Large intestine (tissue), 3 donors: ENCODE data around the gene BAG5. TPM values are rescaled to one million over a fixed set of nuclear protein-coding genes. Genes with fewer than 3 reads are reported as not detected.
A peak's percentile ranks its signal among the peaks of the same experiment; 100 is the strongest.

Source experiments
- DNase-seq, 2 donors: peaks; one replicate each; pipeline versions ENCODE4 v3.0.0 to v3.0.0-alpha.2; 2013
- H3K27ac ChIP-seq: one replicate; pipeline ENCODE4 v1.5.1; 2013; ENCODE audit warnings: low read length
- H3K27me3 ChIP-seq: 2 replicates; pipeline ENCODE4 v1.6.1; 2013; ENCODE audit warnings: low read length; ENCODE audit not compliant: control insufficient read depth, insufficient read depth
- H3K36me3 ChIP-seq: 2 replicates; pipeline ENCODE4 v1.6.1; 2013; ENCODE audit warnings: low read length; ENCODE audit not compliant: control insufficient read depth, insufficient read depth
- H3K4me1 ChIP-seq: one replicate; pipeline ENCODE4 v1.6.1; 2013; ENCODE audit warnings: low read length; ENCODE audit not compliant: control insufficient read depth, insufficient read depth
- H3K4me3 ChIP-seq: one replicate; pipeline ENCODE4 v1.5.1; 2013; ENCODE audit warnings: low read length
- H3K9me3 ChIP-seq: one replicate; pipeline ENCODE4 v1.6.1; 2013; ENCODE audit warnings: mild to moderate bottlenecking, low read depth, low read length, moderate library complexity; ENCODE audit not compliant: control insufficient read depth
- WGBS: methylation state at CpG from one replicate; pipeline ENCODE4 v1.1.5; 2013; ENCODE audit warnings: low lambda C conversion rate; ENCODE audit not compliant: insufficient coverage; 5-methylcytosine and 5-hydroxymethylcytosine counted together
- polyA plus RNA-seq: library from polyadenylated mRNA; unstranded; fragments of 120-200 nt; gene quantifications from one replicate; pipeline ENCODE4 v1.2.1, GENCODE V29; 2013

The BAG5 gene
- polyA plus RNA-seq, 1 donor: 22.5 TPM

DNA sequence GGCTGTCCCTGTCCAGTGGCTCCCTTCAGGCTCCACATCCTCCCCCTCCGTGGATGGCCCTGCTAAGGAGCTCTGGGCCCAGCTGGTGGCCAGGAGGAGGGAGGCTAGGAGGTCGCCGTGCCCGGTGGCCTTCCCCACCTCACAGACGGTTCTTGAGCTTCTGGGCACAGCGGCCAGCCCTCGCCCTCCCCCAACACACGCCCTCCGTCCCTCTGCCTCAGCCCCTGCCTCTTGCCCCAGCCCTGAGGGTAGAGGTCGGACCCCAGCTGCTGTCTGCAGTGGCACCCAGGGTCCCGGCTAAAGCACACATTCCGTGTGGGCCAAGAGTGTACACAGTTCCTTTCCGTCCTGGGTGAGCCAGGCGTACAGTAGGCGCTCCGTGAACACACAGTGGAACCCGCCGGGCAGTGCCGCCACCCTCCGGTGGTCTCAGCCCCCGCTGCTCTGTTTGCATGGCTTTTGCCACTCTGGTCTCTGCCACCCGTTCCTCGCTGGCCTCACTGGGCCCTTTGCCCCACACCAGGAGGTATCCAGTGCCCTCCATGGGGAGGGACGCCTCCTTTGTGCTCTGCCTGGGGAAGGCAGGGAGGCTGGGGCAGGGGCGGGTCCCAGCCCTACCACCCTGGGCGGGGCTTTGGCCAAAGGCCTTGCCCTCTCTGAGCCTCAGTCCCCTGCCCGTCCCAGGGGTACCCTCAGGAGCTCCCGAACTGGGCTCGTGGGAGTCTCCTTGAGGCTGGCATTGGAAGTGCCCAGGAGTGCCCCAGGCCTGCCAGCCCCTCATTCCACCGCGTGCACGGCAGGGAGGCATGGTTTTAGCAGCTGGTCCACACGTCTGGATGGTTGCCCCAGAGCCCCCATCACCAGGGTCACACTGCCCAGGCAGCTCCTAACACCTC is 20.5 kb downstream of the BAG5 start:
- Histone ChIP-seq H3K27ac (no peak overlapping the region), H3K4me1 (peaks cover 45% of the 10 kb centered on the region), H3K4me3 (no peak overlapping the region), H3K36me3 (no peaks in the 10 kb centered on the region), H3K9me3 (no peaks in the 10 kb centered on the region), H3K27me3 (no peaks in the 10 kb centered on the region)
- no CpG with 5 or more reads among the region's 33 CpGs for WGBS
- DNase-seq: no peak

DNA sequence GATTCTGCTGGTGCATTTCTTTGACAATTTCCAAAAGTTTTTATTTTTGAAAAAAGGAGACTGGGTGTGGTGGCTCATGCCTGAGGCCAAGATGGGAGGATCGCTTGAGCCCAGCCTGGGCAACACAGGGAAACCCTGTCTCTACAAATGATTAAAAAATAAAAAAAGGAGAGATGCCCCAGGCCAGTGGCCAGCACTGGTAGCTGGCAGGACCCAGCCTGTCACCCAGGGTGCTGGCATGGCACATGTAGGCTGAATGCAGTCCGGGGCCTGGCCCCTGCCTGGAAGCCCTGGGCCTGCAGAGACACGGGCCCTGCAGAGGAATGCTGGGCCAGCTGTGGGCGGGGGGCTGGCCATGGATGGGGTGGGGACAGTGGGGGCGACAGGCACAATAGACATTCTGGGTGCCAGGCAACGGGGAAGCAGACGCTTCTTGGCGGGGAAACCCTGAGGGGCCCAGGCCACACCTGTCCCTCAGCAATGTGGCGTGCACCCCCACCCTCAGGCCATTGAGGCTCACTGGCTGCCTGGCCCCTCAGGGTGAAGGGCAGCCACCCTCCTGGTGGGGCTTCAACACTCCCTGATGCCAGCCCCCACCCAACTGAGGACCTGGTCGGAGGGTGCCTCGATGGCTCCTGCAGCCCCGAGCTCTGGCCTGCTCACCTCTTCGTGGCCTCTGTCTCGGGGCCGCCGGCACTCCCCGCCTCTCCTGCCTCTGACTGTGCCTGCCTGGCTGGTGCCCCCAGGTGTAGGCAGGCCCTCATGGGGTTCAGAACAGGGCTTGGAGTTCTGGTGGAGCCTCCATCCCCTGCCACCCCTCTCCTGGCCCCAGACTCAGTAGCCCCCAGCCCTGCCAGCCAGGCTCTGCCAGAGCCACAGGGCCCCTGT is 21.4 kb downstream of the BAG5 start:
- peaks cover 45% of the 10 kb centered on the region for H3K4me1 ChIP-seq
- WGBS: no CpG with 5 or more reads among the region's 17 CpGs

GRCh38 chr14:103539056-103539825 is 23.2 kb downstream of the BAG5 start:
- DNase-seq: no peak
- H3K9me3 ChIP-seq: no peaks in the 10 kb centered on the region
- WGBS: no CpG with 5 or more reads among the region's 28 CpGs
- no peak overlapping the region for H3K4me3 ChIP-seq
- no peak overlapping the region for H3K27ac ChIP-seq
- peaks cover 39% of the 10 kb centered on the region for H3K4me1 ChIP-seq
- no peaks in the 10 kb centered on the region for H3K27me3 ChIP-seq
- H3K36me3 ChIP-seq: peaks cover 16% of the 10 kb centered on the region

More for the DNA sequence above, 21.4 kb downstream of the BAG5 start:
- peaks cover 2% of the 10 kb centered on the region for H3K36me3 ChIP-seq
- DNase-seq: no peak
- no peak overlapping the region for H3K27ac ChIP-seq
- no peaks in the 10 kb centered on the region for H3K9me3 ChIP-seq
- no peaks in the 10 kb centered on the region for H3K27me3 ChIP-seq
- H3K4me3 ChIP-seq: no peak overlapping the region

DNA sequence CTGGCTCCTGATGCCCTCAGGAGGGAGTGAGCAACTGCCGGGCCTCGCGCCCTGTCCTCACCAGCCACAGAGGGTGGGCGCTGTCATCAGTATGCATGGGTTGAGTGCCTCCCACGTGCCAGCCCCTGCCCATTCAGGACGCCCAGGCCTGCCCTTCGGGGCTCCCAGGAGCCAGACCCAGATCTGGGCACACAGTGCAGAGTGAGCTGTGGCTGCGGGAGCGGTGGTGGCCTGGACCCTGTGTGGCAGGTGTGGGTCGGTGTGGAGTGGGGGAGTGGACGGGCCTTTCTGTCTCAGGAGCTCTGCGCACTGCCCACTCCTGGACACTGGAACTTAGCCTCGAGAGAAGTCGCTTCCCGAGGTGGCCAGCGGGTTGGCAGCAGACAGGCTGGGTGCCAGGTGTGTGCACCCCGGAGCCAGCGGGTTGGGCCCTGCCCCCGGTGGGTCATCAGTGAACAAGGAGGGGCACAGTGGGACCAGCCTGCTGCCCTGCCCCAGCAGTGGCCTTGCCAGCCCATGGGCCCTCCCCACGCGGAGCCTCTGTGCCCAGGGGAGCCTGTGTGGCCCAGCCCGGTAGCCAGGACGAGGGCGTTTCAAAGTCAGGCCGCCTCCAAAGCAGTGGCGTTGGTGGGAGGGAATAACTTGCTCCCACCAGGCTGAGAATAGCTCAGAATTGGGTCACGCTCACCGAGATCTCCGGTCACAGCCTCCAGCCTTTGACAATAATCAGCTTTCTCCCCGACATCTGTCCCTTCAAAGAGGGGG is 24.0 kb downstream of the BAG5 start:
- H3K9me3 ChIP-seq: peaks cover 3% of the 10 kb centered on the region
- peaks cover 16% of the 10 kb centered on the region for H3K36me3 ChIP-seq
- no peak overlapping the region for H3K4me3 ChIP-seq
- no CpG with 5 or more reads among the region's 30 CpGs for WGBS
- H3K27ac ChIP-seq: no peak overlapping the region
- H3K4me1 ChIP-seq: peaks cover 39% of the 10 kb centered on the region
- no peak for DNase-seq
- no peaks in the 10 kb centered on the region for H3K27me3 ChIP-seq

GRCh38 chr14:103537175-103537990 is 25.1 kb downstream of the BAG5 start:
- peaks cover 38% of the 10 kb centered on the region for H3K4me1 ChIP-seq
- peaks cover 24% of the 10 kb centered on the region for H3K36me3 ChIP-seq

DNA sequence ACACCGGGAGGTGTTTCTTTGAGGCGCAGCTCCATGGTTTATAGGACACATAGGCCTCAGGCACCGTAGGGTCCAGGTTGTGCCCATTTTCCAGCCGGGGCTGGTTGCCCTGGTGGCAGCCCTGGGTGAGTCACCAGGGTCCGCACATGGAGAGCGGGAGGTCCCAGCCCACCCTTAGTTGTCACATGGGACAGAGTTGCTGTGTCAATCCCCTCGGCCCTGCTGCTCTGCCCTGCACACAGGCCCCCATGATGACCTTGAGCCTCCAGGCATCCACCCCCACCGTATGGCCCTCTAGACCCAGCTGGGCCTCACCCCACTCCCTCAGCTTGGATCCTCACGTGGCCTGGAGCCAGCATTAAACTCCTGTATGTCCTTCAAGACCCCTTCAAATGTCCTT is 25.8 kb downstream of the BAG5 start:
- Histone ChIP-seq H3K4me1 (peaks cover 34% of the 10 kb centered on the region), H3K9me3 (peaks cover 3% of the 10 kb centered on the region), H3K36me3 (peaks cover 25% of the 10 kb centered on the region), H3K4me3 (no peak overlapping the region), H3K27ac (no peak overlapping the region), H3K27me3 (no peaks in the 10 kb centered on the region)
- WGBS: no CpG with 5 or more reads among the region's 9 CpGs
- DNase-seq: no peak

More at GRCh38 chr14:103537175-103537990, 25.1 kb downstream of the BAG5 start:
- DNase-seq: no peak
- no peak overlapping the region for H3K4me3 ChIP-seq
- peaks cover 3% of the 10 kb centered on the region for H3K9me3 ChIP-seq
- H3K27ac ChIP-seq: no peak overlapping the region
- no peaks in the 10 kb centered on the region for H3K27me3 ChIP-seq
- WGBS: no CpG with 5 or more reads among the region's 18 CpGs

DNA sequence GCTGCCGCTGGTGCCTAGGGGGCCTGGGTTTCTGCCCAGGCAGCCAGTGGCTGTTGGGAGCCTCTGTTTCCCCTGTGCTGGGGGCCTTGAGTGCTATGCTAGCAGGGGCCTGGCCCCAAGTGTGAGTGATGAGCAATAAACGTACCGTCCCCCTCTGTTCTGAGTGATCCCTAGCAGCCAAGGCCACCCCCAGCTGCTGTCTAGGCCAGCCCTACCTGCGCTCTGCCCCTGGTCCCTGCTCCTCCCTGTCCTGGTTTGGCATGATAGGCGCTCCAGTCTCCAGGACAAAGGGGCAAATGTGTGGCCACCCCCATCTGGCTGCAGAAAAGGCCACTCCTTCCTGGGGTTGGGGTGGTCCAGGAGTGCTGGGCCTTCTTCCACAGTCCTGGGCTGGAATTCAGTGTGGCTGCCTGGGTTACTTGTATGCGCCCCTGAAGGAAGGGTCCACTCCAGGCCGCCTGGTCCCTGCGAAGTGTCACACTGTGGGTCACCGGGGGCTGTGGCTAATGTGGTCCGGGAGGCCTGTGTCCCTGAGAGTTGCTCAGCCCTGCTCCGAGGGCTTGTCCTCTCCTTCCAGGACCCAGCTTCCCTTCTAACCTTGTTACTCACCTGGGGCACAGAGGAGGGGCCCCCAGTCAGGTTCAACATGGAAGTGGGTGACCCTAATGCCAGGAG is 26.4 kb downstream of the BAG5 start:
- no peak overlapping the region for H3K4me3 ChIP-seq
- no CpG with 5 or more reads among the region's 11 CpGs for WGBS
- peaks cover 3% of the 10 kb centered on the region for H3K9me3 ChIP-seq
- H3K27ac ChIP-seq: no peak overlapping the region
- H3K36me3 ChIP-seq: peaks cover 30% of the 10 kb centered on the region
- DNase-seq: no peak
- peaks cover 30% of the 10 kb centered on the region for H3K4me1 ChIP-seq
- H3K27me3 ChIP-seq: no peaks in the 10 kb centered on the region

GRCh38 chr14:103535081-103535890 is 27.2 kb downstream of the BAG5 start:
- WGBS: no CpG with 5 or more reads among the region's 21 CpGs
- Histone ChIP-seq H3K27ac (peak overlapping the region; percentile 38), H3K27me3 (no peaks in the 10 kb centered on the region), H3K36me3 (peaks cover 33% of the 10 kb centered on the region), H3K9me3 (peaks cover 3% of the 10 kb centered on the region), H3K4me3 (no peak overlapping the region), H3K4me1 (peaks cover 29% of the 10 kb centered on the region)
- no peak for DNase-seq
